OCI-LY7 (cell line): ENCODE measurements around the gene PRRT1B.

ENCODE experiments used
- EZH2phosphoT487 ChIP-seq: fragments of 200-600 bp; sonication (generic); IDR thresholded peaks from 2 replicates; pipeline ENCODE4 v1.6.1; 2018; ENCODE audit warnings: low read depth, borderline replicate concordance, mild to moderate bottlenecking, mixed run types, antibody characterized with exemption, low read length, moderate library complexity, mixed read lengths
- TF ChIP-seq, protein P1 (sequence below): fragments of 200-600 bp; sonication (generic); conservative IDR thresholded peaks from 2 replicates; pipeline ENCODE4 v1.5.1; 2014; ENCODE audit warnings: mild to moderate bottlenecking, antibody characterized with exemption, low read length, moderate library complexity, mixed read lengths

DNA sequence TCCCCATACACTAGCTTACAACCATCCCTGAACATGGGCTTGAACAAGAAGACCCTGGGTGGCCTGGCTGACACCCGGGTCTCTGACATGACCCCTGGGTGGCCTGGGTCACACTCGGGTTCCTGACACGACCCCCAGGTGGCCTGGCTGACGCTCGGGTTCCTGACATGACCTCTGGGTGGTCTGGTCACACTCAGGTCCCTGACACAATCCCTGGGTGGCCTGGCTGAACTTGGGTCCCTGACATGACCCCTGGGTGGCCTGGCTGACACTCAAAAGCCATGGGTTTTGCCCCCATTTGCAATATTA lies 38.0 kb downstream of the PRRT1B start:
- TF ChIP-seq, protein P1, sequence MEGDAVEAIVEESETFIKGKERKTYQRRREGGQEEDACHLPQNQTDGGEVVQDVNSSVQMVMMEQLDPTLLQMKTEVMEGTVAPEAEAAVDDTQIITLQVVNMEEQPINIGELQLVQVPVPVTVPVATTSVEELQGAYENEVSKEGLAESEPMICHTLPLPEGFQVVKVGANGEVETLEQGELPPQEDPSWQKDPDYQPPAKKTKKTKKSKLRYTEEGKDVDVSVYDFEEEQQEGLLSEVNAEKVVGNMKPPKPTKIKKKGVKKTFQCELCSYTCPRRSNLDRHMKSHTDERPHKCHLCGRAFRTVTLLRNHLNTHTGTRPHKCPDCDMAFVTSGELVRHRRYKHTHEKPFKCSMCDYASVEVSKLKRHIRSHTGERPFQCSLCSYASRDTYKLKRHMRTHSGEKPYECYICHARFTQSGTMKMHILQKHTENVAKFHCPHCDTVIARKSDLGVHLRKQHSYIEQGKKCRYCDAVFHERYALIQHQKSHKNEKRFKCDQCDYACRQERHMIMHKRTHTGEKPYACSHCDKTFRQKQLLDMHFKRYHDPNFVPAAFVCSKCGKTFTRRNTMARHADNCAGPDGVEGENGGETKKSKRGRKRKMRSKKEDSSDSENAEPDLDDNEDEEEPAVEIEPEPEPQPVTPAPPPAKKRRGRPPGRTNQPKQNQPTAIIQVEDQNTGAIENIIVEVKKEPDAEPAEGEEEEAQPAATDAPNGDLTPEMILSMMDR, result no peak
- no peak for TF ChIP-seq EZH2phosphoT487
